Smooth muscle cell of the brain vasculature (primary cell): ENCODE measurements around the gene OSMR.
A peak's percentile ranks its signal among the peaks of the same experiment; 100 is the strongest.

Source experiments
- DNase-seq: peaks from one replicate; pipeline ENCODE4 v3.0.0-alpha.2; 2012; ENCODE audit warnings: low read depth, low spot score

Gene OSMR

DNA sequence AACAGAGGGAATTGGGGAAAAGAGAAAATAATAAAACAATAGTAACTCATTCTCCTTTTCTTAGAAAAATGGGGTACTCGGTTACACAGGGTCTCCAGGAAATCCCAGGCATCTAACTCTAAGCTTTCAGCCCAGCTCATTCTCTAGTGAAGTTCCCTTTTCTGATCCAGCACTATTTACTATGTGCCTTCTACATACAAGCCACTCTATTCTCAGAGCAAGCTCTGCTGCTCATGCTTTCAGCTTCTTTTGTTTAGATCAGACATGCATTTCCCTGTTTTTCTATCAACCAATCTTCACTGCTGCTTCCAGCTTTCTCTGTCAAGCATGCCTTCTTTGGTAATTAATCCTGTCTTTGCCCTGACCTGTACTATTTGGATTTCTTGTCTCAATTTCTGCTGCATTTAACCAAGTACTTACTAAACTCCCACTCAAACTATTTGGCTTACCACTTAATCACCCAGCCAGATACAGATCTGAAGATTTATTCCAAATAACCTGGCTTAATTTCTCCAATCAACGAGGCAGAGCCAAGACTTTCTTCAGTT, 25.3 kb downstream of the OSMR start:
- no peak for DNase-seq

DNA sequence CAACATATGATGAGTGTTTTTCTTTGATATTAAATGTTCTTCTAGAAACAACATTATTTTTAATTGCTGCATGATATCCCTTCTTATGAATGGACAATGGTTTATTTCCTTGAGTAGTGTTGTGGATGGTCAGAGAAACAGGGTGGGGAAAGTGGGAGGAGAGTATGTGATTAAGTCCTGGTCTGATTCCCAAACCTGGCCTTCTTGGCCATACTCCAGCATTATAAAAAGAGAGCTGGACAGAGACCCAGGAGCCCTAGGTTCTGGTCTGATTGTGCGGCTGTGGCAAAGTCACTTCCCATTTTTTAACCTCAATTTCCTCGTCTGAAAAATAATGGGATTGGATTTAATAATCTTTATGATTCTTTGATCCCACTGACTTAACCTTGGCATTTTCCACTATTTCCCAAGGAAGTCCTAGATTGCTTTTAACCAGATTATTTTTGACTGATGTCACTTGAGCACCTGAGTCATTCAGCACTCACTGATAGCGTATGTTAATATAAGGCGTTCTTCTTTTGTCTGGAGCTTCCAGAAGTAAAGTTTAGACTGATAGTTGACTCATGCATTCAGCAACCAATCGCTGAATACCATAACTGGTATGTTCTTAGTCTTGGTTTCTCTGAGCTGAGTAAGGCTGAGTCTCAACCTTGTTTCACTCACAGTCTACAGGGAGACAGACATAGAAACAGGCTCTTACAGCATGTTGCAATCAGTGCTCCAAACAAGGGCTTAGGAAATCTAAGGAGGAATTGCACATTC, 26.2 kb downstream of the OSMR start:
- peak; percentile 26 for DNase-seq

DNA sequence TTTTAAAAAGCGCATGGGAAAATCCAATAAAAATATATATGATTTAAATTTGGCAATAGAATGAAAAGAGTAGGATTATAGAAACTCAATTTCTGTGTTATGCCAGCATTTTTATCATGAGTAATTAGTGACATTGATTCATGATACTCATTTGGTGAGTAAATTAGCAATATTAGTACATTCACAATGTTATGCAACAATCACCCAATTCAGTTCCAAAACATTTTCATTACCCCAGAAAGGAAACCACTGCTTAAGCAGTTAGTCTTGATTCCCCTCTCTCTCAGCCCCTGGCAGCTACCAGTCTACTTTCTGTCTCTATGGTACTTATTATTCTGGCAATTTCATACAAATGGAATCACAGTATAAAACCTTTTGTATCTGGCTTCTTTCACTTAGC, 27.0 kb downstream of the OSMR start:
- no peak for DNase-seq

DNA sequence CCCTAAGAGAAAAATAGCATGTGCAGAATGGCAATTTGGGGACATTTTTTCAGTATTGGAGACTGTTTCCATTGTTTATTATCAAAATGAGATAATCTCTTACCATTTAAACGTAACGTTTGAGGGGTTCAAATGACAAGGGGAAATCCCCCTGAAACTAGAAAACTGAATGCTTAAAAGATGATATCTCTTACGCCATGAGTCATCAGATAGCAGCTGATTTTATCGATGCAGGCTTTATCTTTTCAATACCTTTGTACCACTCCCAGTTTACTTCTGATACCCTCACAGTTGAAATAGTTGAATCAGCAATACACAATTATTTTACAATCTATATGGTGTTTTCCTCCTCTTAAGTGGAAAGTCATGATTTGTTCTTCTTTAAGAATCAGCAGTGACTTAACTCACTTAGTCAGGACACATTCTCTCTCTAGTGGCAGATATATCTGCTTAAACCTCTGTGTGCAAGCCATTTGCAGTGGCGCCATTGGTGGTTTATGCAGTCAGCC, 29.2 kb downstream of the OSMR start:
- DNase-seq = no peak

DNA sequence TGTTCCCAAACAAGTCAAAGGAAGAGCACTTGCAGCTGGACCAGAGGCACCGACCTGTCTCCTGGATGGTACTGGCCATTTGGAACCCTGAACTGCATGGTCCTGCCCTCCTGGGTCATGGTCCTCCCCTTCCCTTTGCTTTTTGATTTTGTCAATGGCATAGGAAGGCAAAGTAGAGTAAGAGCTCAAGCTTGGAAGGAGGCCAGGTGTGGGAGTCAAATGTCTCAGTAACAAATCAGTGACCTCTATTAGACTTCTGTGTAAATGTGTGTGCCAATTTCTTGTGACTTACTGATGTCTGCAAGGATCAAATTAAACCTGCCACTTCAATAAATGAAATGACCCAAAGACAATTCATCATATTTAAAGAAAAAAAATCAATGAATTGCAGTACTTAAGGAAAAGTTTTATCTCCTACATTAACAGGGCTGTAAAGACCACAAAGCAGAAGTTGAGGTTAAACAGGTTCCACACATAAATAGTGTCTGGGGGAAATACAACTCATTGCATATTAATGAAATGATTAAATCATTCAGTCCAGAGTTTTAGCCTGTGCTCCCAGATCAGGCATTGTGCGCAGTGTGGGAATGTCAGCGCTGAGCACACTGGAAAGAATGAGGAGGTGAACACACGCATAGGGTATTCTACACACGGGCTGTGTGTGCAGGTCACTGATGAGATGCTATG, 32.7 kb downstream of the OSMR start:
- no peak for DNase-seq

DNA sequence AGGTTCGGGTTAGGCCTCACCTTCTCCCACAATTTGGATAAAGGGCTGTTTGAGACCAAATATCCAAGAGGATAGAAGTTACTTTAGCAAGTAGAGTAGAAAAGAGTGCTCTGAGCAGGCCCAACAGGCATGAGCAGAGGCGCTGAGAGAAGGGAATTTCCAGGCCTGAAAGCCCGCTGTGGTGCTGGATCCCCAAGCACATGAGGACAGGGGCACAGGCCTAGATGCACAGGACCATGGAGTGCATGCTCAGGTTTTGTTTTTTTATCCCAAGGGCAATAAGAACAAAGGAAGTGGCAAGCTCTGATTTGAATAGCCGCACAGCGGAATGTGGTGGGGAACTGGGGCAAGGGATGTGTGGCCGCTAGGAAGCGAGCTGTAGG, 33.3 kb downstream of the OSMR start:
- no peak for DNase-seq

DNA sequence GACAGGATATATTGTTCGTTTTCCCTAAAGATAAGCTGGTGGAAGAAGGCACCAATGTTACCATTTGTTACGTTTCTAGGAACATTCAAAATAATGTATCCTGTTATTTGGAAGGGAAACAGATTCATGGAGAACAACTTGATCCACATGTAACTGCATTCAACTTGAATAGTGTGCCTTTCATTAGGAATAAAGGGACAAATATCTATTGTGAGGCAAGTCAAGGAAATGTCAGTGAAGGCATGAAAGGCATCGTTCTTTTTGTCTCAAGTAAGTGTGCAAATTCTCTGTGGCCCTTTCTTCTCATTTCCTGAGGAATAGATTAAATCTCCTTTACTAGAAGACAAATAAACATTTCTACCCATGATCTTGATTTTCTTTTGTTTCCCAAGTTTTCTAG, 38.0 kb downstream of the OSMR start:
- DNase-seq = no peak

DNA sequence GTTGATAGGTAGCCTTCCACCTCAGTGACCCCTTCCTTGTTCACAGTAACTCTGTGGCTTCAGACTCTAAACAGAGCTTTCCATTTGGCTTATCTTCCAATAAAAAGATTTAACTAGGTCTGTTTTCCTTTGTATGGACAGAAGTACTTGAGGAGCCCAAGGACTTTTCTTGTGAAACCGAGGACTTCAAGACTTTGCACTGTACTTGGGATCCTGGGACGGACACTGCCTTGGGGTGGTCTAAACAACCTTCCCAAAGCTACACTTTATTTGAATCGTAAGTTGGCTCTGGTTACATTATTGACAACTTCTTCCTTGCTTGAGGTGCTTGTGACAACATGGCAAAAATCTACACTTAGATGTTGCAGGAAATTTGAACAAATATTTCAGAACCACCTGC, 39.4 kb downstream of the OSMR start:
- DNase-seq = no peak

DNA sequence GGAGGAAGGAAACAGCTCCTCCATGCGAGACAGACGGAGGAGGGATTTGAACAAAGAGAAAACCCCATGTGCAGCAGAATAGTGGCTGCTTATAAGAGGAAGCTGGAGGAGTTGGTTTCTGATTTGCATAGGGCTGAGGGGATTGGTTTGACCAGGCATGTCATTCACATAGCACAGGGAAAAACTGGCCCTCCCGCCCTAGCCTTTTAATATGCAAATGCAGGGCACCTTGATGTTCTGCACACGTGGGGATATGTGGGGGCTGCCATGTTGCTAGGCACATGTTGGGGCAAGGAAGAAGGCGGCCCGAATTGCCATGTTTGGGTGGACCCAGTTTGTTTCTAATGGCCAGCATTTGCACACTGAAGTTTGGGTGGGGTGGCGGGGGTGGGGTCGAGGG, 42.2 kb downstream of the OSMR start:
- no peak for DNase-seq

DNA sequence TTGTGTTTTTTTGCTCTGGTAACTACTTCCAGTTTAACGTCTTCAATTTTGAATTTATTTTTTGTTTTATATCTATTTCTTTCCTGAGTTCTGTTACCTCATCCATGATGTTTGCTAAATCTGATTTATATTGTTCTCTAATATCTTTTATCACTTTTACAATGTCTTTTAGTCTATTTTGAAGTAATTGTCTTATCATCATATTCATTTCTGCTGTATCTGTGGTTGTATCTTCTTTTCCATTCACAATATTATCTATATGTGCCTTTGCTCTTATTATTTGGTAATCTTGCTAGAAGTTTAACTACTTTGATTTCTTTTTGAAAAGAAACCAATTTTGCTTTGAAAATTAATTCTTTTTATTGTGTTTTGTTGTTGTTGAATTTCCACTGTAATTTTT, 43.6 kb downstream of the OSMR start:
- no peak for DNase-seq

DNA sequence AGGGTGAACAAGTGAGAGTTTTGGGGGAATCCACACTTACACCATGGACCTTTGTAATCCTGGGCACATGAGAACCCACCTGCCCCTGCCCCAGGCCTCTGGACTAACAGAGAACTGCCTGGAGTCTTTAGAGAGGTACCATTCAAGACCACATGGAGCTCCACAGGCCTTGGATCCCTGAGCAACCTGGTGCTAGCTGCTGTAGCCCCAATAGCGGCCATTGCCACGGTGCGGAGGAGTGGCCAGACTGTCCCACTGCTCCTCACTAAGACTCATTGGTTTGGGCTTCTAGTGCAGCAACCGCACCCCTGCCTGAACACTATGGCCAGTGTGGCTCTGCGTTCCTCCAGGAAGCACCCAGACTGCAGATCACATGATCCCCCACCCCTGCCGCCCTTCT, 45.8 kb downstream of the OSMR start:
- DNase-seq = no peak

DNA sequence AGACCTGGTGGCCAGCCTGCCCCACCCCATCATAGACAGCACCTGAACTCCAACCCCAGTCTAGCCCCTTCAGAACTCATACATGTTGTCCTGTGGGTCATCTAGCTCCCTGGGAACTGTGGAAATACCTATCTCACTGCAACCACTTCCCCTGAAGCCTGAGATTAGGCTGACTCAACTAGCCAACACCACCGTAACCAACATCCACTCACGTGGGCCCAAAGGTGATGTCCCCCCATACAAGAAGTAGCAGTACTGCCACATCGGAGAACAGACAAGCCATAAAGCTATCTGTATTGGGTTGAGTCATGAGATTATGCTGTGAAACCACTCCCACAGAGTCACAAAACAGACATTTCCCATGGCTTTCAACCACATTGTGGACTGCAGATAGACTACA, 46.6 kb downstream of the OSMR start:
- DNase-seq = no peak

DNA sequence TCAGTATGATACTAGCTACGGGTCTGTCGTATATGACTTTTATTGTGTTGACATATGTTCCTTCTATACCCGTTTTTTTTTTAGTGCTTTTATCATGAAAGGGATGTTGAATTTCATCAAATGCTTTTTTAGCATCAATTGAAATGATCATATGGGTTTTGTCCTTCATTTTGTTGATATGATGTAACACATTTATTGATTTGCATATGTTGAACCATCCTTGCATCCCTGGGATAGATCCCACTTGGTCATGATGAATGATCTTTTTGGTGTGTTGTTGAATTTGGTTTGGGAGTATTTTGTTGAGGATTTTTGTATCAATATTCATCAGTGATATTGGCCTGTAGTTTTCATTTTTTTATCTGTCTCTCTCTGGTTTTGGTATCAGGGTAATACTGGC, 50.9 kb downstream of the OSMR start:
- no peak for DNase-seq

DNA sequence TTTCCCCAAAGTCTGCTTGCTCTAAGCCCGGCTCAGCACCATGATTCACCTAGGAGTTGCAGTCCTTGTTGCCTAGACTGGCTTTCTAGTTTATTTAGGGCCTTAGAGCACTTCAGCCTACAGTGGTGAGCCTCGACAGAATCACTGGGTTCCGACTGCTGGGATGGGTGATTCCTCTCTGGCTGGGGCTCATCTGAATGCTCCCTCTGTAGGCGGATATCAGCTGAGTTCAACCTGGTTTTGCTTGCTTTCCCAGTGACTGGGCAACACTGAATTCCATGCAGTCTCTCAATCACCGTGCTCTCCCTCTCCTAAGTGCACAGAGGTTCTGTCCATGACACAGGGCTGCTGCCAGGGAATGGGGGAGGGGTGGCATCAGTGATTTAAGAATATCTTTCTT, 54.1 kb downstream of the OSMR start:
- no peak for DNase-seq

DNA sequence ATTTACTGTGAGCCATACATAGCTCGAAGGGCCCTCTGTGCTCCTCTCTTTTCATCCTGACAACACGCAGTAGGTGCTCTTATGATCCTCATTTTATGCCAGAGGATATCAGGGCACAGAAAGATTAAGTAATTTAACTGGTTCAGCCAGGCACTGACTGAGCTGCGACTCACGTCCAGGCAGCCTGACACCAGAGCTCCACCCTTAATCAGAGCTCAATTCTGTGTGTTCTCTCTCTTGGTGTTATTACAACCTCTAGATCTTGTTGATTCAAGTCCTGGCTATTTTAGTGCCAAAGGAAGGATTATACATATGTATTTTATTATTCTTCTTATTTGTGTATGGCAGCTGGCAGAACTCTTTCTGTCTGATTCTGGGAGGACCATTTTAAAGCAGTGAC, 59.7 kb downstream of the OSMR start:
- DNase-seq = no peak

DNA sequence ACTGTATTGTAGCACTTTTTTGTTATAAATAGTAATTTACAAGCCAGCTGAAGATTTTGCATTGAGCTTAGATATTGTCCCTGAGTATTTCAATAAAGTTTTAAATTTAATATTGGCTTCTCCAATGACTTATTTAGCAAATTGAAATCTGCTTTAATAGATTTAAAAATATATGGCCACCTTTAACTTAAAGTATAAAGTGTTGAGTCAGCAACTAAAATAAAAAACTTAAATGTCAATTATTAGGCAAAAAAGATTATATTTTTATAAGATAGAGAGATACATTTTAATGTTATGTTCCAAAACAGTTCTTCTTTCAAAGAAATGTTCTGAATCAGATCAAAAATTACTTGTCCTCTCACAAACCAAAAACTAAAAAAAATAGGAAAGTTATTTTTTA, 60.7 kb downstream of the OSMR start:
- no peak for DNase-seq

DNA sequence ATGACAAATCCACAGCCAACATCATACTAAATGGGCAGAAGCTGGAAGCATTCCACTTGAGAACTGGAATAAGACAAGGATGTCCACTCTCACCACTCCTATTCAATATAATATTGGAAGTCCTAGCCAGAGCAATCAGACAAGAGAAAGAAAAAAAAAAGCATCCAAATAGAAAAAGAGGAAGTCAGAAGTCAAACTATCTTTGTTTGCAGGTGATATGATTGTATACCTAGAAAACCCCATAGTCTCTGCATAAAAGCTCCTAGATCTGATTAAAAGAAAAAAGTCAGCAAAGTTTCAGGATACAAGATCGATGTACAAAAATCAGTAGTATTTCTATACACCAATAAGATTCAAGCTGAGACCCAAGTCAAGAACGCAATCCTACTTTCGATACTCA, 66.1 kb downstream of the OSMR start:
- DNase-seq = no peak

DNA sequence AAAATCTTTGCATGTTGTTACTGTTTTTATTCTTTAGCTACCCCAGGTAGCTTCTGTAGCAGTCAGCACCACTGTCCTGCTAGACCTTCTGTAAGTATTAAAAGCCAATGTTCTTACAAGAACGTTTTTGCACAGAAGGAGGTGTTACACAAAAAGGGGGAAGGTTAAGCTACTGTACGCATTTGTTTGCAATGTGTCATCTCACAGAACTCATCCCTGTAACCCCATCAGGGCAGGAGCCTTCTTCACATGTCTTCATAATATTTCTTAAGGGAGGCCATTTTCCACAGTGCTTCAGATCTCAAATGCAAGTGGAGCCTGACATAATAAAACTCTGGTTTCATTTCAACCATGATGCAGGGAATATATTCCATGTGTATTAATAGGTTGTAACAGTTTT, 67.9 kb downstream of the OSMR start:
- no peak for DNase-seq

DNA sequence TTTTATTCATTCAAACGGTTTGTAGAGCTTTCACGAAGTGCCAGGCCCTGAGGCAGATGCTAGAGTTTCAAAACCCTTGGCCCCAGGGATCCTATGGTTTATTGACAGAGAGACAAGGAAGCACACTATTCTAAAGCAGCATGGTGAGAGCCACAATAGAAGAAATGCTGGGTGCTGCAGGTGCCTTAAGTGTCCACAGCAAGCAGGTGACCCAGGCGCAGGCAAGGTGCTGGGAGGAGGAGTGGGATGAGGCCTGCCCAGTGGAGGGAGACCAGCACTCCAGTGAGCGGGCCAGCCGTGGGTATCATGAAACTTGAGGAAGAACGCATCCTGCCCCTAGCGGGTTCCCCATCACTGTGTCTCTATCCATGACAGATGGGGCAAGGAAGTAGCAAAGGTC, 71.0 kb downstream of the OSMR start:
- no peak for DNase-seq

DNA sequence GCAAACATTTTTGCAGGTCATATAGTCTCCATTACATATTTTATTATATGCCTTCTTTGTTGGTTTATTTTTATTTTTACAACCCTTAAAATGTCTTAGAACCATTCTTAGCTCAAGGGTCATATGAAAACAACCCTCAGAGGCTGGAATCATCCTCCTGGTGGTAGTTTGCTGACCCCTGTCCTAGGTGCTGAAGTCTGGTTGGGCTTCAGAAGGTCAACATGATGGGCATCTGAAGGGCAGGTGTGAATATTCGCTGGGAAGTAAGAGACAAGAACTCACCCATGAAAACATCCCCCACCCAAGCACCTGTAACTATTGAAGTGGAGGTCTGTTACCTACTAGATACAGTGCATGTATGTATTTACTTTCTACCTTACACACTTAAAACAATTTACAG, 75.4 kb downstream of the OSMR start:
- DNase-seq = no peak

DNA sequence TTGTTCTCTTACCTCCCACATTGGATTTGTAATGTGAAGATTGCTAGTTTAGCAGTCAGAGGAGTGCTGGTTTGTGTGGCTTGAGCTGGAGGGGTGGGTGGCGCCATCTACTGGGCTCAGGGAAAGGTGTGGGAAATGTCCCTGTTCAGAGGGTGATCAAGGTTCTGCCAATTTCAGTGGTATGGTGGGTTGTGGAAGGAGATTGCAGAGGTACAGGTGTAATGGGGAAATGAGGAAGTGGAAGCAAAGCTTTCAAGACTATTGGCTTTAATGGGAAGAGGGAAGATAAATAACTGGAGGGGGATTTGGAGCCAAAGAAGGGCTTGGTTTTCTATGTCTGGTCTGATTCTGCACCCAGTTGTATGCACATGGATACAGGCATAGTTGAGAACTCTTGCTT, 76.4 kb downstream of the OSMR start:
- no peak for DNase-seq

DNA sequence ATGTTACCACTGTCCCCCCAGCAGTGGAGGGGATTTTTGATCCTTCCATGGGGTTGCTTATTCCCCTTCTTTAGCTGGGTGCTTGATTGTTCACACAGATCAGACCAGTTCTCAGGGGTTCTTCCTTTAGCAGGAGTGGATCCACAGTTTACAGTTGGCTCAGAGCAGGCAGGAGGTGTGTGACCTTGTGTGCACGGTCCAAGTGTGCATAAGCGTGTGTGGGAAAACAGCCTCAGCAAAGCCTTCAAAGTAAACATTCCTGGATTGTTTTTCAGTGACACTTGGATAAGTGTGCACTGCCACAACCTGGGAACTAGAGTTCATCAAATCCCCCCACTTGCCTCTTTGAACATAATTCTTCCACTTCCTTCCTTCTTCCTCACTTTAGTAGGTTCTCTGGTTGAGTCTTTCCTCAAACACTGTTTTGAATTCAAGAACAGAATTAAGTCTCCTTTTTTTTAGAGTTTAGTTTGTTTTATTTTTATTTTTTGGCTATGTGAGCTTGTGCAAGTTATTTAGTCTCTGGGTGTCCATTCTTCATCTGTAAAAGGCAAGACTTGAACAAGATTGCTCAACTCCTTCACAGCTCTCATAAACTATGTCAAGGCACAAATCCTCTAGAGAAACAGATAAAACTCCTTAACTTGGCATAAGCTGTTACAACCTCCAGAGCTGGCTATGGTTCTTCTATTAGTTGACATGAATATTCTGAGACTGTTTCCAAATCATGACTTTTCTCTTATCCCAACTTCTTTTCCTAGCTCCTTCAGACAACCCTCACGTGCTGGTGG, 78.0 kb downstream of the OSMR start:
- no peak for DNase-seq
